Central memory CD4-positive, alpha-beta T cell (primary cell): ENCODE measurements around the gene CEMIP.

Source experiments
- DNase-seq: peaks from one replicate; pipeline ENCODE4 v3.0.0; 2022

The CEMIP gene

GRCh38 chr15:80785811-80786354 lies 6.7 kb downstream of the CEMIP start:
- no peak for DNase-seq

- DNase-seq, result no peak
Observed at GRCh38 chr15:80787316-80787715, 8.1 kb downstream of the CEMIP start.

GRCh38 chr15:80788536-80788935 lies 9.4 kb downstream of the CEMIP start:
- DNase-seq, result no peak

- no peak for DNase-seq
Observed at GRCh38 chr15:80789296-80789695, 10.1 kb downstream of the CEMIP start.

- DNase-seq, result no peak
Observed at GRCh38 chr15:80789796-80790195, 10.6 kb downstream of the CEMIP start.

GRCh38 chr15:80790236-80790635 lies 11.1 kb downstream of the CEMIP start:
- no peak for DNase-seq

- DNase-seq, result no peak
Observed at GRCh38 chr15:80791004-80791403, 11.8 kb downstream of the CEMIP start.

GRCh38 chr15:80796407-80796806 lies 17.2 kb downstream of the CEMIP start:
- DNase-seq, result no peak

GRCh38 chr15:80798911-80799310 lies 19.7 kb downstream of the CEMIP start:
- no peak for DNase-seq

- DNase-seq, result no peak
Observed at GRCh38 chr15:80800067-80800466, 20.9 kb downstream of the CEMIP start.

- DNase-seq, result no peak
Observed at GRCh38 chr15:80801891-80802680, 22.9 kb downstream of the CEMIP start.

- DNase-seq, result no peak
Observed at GRCh38 chr15:80803580-80804525, 24.7 kb downstream of the CEMIP start.

GRCh38 chr15:80804970-80805495 lies 25.9 kb downstream of the CEMIP start:
- DNase-seq, result no peak

- DNase-seq, result no peak
Observed at GRCh38 chr15:80811781-80812315, 32.7 kb downstream of the CEMIP start.

- no peak for DNase-seq
Observed at GRCh38 chr15:80815106-80815505, 35.9 kb downstream of the CEMIP start.

GRCh38 chr15:80816049-80816653 lies 37.0 kb downstream of the CEMIP start:
- DNase-seq, result no peak

GRCh38 chr15:80816936-80817335 lies 37.8 kb downstream of the CEMIP start:
- DNase-seq, result no peak

- no peak for DNase-seq
Observed at GRCh38 chr15:80817901-80818300, 38.7 kb downstream of the CEMIP start.

GRCh38 chr15:80819001-80819400 lies 39.8 kb downstream of the CEMIP start:
- no peak for DNase-seq

GRCh38 chr15:80820092-80820491 lies 40.9 kb downstream of the CEMIP start:
- no peak for DNase-seq

GRCh38 chr15:80822256-80822655 lies 43.1 kb downstream of the CEMIP start:
- DNase-seq, result no peak

GRCh38 chr15:80822676-80823075 lies 43.5 kb downstream of the CEMIP start:
- DNase-seq, result no peak

GRCh38 chr15:80823120-80823519 lies 44.0 kb downstream of the CEMIP start:
- DNase-seq, result no peak
